Mesothelial cell of epicardium (in vitro differentiated cells): Measurements from ENCODE around the gene C11orf54. TPM values are rescaled to one million over a fixed set of nuclear protein-coding genes. Genes with fewer than 3 reads are reported as not detected.
"Not testable (repeated sequence)": the region's sequence is repeated elsewhere in the genome, so short reads cannot be mapped to it uniquely, and the experiment has no call there.

ENCODE experiments used
- DNase-seq, 2 experiments: peaks; one replicate each; pipeline ENCODE4 v3.0.0; 2021; ENCODE audit warnings: low spot score in 2 of 2; ENCODE audit not compliant: unreplicated experiment in 2 of 2
- H3K27ac Mint-ChIP-seq: 2 replicates; pipeline ENCODE4 v1.8.0; 2021; ENCODE audit warnings: mixed read lengths
- H3K27me3 Mint-ChIP-seq: 2 replicates; pipeline ENCODE4 v1.8.0; 2021; ENCODE audit warnings: low read depth, mixed read lengths
- H3K36me3 Mint-ChIP-seq: 2 replicates; pipeline ENCODE4 v1.8.0; 2021; ENCODE audit warnings: mixed read lengths
- H3K4me1 Mint-ChIP-seq: 2 replicates; pipeline ENCODE4 v1.8.0; 2021; ENCODE audit warnings: mixed read lengths
- H3K4me3 Mint-ChIP-seq: 2 replicates; pipeline ENCODE4 v1.8.0; 2021; ENCODE audit warnings: mild to moderate bottlenecking, moderate library complexity, mixed read lengths
- H3K9me3 Mint-ChIP-seq: 2 replicates; pipeline ENCODE4 v1.8.0; 2021; ENCODE audit warnings: mixed read lengths
- total RNA-seq: library from RNA; stranded (reverse); gene quantifications from 3 replicates; pipeline ENCODE4 v1.2.1, GENCODE V29; 2021
- TF ChIP-seq, protein P1 (sequence below): fragments of 200-600 bp; sonication (generic); IDR thresholded peaks from one replicate; pipeline ENCODE4 v1.5.0; 2021; ENCODE audit warnings: antibody characterized with exemption; ENCODE audit not compliant: unreplicated experiment

Gene C11orf54
- total RNA-seq, 1 donor from 2014 or later: 34.5 TPM

GRCh38 chr11:93770160-93770559, 28.7 kb downstream of the C11orf54 start:
- no peaks in the 10 kb centered on the region for H3K27me3 Mint-ChIP-seq
- TF ChIP-seq, protein P1, sequence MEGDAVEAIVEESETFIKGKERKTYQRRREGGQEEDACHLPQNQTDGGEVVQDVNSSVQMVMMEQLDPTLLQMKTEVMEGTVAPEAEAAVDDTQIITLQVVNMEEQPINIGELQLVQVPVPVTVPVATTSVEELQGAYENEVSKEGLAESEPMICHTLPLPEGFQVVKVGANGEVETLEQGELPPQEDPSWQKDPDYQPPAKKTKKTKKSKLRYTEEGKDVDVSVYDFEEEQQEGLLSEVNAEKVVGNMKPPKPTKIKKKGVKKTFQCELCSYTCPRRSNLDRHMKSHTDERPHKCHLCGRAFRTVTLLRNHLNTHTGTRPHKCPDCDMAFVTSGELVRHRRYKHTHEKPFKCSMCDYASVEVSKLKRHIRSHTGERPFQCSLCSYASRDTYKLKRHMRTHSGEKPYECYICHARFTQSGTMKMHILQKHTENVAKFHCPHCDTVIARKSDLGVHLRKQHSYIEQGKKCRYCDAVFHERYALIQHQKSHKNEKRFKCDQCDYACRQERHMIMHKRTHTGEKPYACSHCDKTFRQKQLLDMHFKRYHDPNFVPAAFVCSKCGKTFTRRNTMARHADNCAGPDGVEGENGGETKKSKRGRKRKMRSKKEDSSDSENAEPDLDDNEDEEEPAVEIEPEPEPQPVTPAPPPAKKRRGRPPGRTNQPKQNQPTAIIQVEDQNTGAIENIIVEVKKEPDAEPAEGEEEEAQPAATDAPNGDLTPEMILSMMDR: no peak
- H3K9me3 Mint-ChIP-seq: no peaks in the 10 kb centered on the region
- no peaks in the 10 kb centered on the region for H3K36me3 Mint-ChIP-seq
- no peak overlapping the region for H3K4me3 Mint-ChIP-seq
- peaks cover 12% of the 10 kb centered on the region for H3K4me1 Mint-ChIP-seq
- no peak for DNase-seq
- H3K27ac Mint-ChIP-seq: no peak overlapping the region

DNA sequence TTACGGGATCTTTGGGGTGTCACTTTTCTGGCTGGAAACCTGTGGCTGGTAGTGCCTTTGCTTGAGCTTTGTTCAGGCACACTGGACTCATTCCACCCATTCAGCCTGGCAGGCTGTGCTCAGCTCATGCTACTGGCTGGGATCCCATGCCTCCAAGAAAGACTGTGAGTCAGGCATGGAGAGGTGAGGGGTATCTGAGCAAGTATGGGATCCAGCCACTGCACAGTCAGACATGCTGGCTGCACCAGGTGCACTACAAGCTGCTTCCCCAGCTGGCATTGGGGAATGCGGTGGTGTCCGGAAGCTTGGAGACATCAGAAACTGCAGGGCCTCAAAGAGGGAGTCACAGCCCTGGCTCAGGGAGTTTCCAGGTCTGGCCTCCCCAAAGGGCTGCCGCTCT, 30.7 kb downstream of the C11orf54 start:
- no peak overlapping the region for H3K27ac Mint-ChIP-seq
- H3K4me1 Mint-ChIP-seq: no peaks in the 10 kb centered on the region
- H3K9me3 Mint-ChIP-seq: no peaks in the 10 kb centered on the region
- no peaks in the 10 kb centered on the region for H3K36me3 Mint-ChIP-seq
- H3K27me3 Mint-ChIP-seq: no peaks in the 10 kb centered on the region
- H3K4me3 Mint-ChIP-seq: no peak overlapping the region
- no peak for DNase-seq
- TF ChIP-seq, protein P1: no peak

DNA sequence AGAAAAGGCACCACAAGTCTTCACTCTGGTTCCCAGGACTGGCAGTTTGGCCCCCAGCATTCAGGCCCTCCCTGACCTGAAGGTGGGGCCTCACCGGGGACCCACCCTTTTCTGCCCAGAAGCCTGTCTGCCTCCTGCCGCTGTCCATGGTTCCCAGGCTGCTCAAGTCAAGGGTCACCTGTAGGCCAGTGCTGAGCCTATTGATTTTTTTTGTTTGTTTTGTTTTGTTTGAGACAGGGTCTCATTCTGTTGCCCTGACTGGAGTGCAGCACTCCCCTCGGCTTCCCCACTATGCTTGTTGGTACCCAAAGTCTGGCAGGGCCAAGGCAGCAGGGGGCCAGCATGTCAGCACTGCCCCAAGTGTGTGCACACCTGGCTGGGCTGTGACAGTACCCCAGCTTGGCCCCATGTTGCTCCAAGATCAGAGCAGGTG, 31.6 kb downstream of the C11orf54 start:
- TF ChIP-seq, protein P1: no peak
- no peak overlapping the region for H3K4me3 Mint-ChIP-seq
- no peaks in the 10 kb centered on the region for H3K27me3 Mint-ChIP-seq
- DNase-seq: no peak
- no peaks in the 10 kb centered on the region for H3K4me1 Mint-ChIP-seq
- H3K36me3 Mint-ChIP-seq: no peaks in the 10 kb centered on the region
- H3K27ac Mint-ChIP-seq: no peak overlapping the region
- no peaks in the 10 kb centered on the region for H3K9me3 Mint-ChIP-seq

- H3K4me1 Mint-ChIP-seq: no peaks in the 10 kb centered on the region
- no peak overlapping the region for H3K27ac Mint-ChIP-seq
- TF ChIP-seq, protein P1: no peak
- H3K4me3 Mint-ChIP-seq: no peak overlapping the region
- DNase-seq: no peak
- H3K36me3 Mint-ChIP-seq: no peaks in the 10 kb centered on the region
- H3K27me3 Mint-ChIP-seq: no peaks in the 10 kb centered on the region
- no peaks in the 10 kb centered on the region for H3K9me3 Mint-ChIP-seq
Observed at GRCh38 chr11:93773601-93774200, 32.2 kb downstream of the C11orf54 start.

- not testable (repeated sequence) for H3K27me3 Mint-ChIP-seq, H3K4me1 Mint-ChIP-seq, H3K27ac Mint-ChIP-seq, H3K9me3 Mint-ChIP-seq, DNase-seq, H3K36me3 Mint-ChIP-seq, H3K4me3 Mint-ChIP-seq
Observed at GRCh38 chr11:93774560-93774959, 33.1 kb downstream of the C11orf54 start.

GRCh38 chr11:93775289-93775688, 33.8 kb downstream of the C11orf54 start:
- Mint-ChIP-seq H3K9me3 (peaks cover 6% of the 10 kb centered on the region), H3K27ac (no peak overlapping the region), H3K27me3 (no peaks in the 10 kb centered on the region), H3K4me1 (no peaks in the 10 kb centered on the region), H3K36me3 (no peaks in the 10 kb centered on the region), H3K4me3 (no peak overlapping the region)
- DNase-seq: no peak
- TF ChIP-seq, protein P1: peak; percentile 40
